Activated gamma-delta T cell (primary cell): ENCODE data around the gene PIK3R5.

Source experiments
- DNase-seq: peaks from one replicate; lab custom pipeline; 2025; lab: John Stamatoyannopoulos, UW

Gene PIK3R5

DNA sequence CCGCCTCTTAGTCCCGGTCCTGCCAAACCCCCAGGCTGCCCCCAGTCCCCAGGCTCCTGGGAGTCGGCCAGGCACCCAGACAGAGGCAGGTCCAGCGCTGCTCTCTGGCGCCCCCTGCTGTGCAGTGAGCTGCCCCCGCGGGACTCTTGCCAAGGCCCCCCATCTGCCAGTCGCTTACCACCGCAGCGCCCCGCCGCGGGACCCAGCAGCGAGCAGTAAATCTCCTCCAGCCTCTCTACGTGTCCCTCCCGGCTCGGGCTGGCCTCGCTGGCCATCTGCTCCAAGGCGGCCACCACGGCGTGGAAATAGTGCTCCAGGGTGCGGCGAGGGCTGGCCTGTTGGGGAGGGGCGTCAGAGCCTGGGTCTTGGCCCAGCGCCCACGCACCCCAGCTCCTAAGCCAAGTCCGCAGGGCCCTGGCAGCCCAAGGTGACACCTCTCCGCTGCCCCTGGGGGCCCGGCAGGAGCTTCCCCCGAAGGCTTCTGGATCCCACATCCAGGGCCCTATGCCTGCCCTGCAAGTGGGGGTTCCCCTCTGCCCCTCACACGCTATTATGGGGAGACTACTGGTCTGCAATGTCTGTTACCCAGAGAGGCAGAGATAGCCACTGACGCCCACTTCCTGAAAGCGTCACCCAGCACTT, 132.7 kb downstream of the PIK3R5 start:
- no peak for DNase-seq

DNA sequence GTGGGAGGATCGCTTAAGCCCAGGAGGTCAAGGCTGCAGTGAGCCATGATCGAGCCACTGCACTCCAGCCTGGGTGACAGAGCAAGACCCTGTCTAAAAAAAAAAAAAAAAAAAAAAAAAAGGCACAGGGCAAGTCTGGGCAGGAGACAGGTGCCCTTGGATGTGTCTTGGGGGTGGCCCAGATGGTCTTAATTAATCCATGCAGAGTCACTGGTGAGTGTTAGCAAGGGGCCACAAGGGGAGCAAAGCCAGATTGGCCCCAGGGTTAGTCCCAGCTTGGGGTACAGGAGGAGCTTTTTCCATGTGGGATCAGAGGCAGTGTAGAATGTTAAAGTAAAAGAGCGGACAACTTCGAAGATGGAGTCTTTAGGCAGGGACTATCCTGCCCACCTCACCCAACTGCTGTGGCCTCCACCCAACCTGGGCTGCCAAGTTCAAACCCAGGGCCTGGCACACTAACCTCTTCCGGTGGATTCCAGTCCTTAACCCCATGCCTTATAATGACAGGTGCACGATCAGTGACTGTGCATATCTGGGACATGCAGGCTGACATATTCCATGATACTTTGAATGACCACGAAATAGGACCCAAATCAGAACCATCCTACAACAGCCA, 134.2 kb downstream of the PIK3R5 start:
- DNase-seq: no peak

DNA sequence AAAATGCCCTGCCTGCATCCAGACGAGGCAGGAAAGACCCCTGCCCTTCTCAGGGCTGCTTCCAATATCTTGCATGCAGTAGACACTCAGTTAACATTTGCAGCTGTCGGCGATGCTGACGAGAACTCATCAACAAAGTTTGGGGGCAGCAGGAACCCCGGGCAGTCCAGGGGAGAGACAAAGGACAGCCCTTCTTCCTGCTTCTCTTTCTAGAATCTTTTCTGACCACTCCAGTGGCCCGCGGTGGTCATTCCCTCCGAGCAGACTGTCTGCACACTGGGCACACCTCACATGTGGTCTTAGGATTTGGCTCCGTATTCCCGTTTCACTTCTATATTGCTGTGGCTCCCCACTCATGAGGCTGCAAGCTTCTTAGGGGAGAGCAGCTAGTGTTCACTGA, 135.4 kb downstream of the PIK3R5 start:
- DNase-seq: no peak

DNA sequence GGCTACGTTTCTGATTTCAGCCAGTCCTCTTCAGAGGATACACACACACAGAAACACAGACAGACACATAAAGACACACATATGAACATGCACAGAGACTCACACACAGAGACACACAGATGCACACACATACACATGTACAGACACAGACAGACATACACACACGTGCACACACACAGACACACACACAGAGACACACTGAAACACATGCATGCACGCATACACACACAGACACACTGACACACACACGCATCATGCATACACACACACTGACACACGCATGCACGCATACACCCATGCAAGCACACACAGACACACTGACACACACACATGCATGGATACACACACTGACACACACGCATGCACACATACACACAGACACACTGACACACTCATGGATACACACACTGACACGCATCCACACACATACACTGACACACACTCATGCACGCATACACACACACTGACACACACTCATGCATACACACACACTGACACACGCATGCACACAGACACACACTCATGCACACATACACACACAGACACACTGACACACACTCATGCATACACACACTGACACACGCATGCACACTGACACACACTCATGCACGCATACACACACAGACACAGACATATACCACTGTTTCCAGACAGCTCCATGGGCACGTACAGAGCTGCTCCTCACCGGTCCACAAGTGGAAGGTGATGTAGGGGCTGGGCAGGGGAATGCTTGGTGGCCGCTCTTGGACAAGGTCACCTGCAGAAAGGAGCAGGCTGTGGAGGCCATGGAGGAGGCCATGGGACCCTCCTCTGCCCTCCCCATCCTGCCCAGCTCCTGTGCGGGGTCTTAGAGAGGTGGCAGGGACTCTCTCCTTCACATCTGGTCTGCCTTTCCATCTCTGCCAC, 136.2 kb downstream of the PIK3R5 start:
- DNase-seq: no peak
